ENCODE results near the gene IFT80.

- no peak for TF ChIP-seq GATA3 (IDR thresholded peaks at IDR 0.05; ENCODE audit: low read depth, low read length)
- TF ChIP-seq GATA2 (IDR thresholded peaks at IDR 0.05; ENCODE audit: low read depth, low read length): no peak
These were observed 120.8 kb downstream of the IFT80 start for GRCh38 chr3:160278210-160278609.
